Hepatocyte (in vitro differentiated cells): Measurements from ENCODE around the gene DCLK2. TPM values are rescaled to one million over a fixed set of nuclear protein-coding genes. Genes with fewer than 3 reads are reported as not detected.

Source experiments
- DNase-seq: peaks from one replicate; pipeline ENCODE4 v3.0.0-alpha.2; 2016; ENCODE audit warnings: low spot score
- H2AFZ ChIP-seq: fragments of 200-600 bp; sonication (generic); 2 replicates; pipeline ENCODE4 v1.6.0; 2016; ENCODE audit warnings: antibody characterized with exemption, mild to moderate bottlenecking
- H3K27ac ChIP-seq: fragments of 200-600 bp; sonication (generic); 2 replicates; pipeline ENCODE4 v1.5.1; 2016; ENCODE audit warnings: mild to moderate bottlenecking
- H3K27me3 ChIP-seq: fragments of 200-600 bp; sonication (generic); 2 replicates; pipeline ENCODE4 v1.6.1; 2016
- H3K36me3 ChIP-seq: fragments of 200-600 bp; sonication (generic); replicated peaks from 2 replicates; pipeline ENCODE4 v1.5.1; 2016; ENCODE audit warnings: low read depth; ENCODE audit not compliant: insufficient read depth
- H3K4me1 ChIP-seq: fragments of 200-600 bp; sonication (generic); 2 replicates; pipeline ENCODE4 v1.5.1; 2016; ENCODE audit warnings: mild to moderate bottlenecking, moderate library complexity; ENCODE audit not compliant: insufficient read depth
- H3K4me2 ChIP-seq: fragments of 200-600 bp; sonication (generic); 2 replicates; pipeline ENCODE4 v1.6.0; 2016
- H3K4me3 ChIP-seq: fragments of 200-600 bp; sonication (generic); 2 replicates; pipeline ENCODE4 v1.5.1; 2016; ENCODE audit warnings: mild to moderate bottlenecking
- H3K79me2 ChIP-seq: fragments of 200-600 bp; sonication (generic); 2 replicates; pipeline ENCODE4 v1.6.0; 2017; ENCODE audit warnings: mild to moderate bottlenecking
- H3K9me2 ChIP-seq: fragments of 200-600 bp; sonication (generic); replicated peaks from 2 replicates; pipeline ENCODE4 v1.6.0; 2017; ENCODE audit warnings: mild to moderate bottlenecking; ENCODE audit not compliant: insufficient read depth
- H3K9me3 ChIP-seq: fragments of 200-600 bp; sonication (generic); 2 replicates; pipeline ENCODE4 v1.5.1; 2016; ENCODE audit warnings: low read depth, mild to moderate bottlenecking
- H4K20me1 ChIP-seq: fragments of 200-600 bp; sonication (generic); 2 replicates; pipeline ENCODE4 v1.6.0; 2016; ENCODE audit warnings: mild to moderate bottlenecking; ENCODE audit not compliant: insufficient read depth, poor library complexity, severe bottlenecking
- EZH2 ChIP-seq: fragments of 200-600 bp; sonication (generic); IDR thresholded peaks from 2 replicates; pipeline ENCODE4 v1.6.1; 2016; ENCODE audit warnings: antibody characterized with exemption, mild to moderate bottlenecking, borderline replicate concordance
- EZH2phosphoT487 ChIP-seq: fragments of 200-600 bp; sonication (generic); IDR thresholded peaks from one replicate; pipeline ENCODE4 v1.6.1; 2018; ENCODE audit warnings: antibody characterized with exemption, mild to moderate bottlenecking, low read depth, moderate library complexity; ENCODE audit not compliant: unreplicated experiment, severe bottlenecking
- WGBS: methylation state at CpG from one replicate; pipeline ENCODE4 v1.1.6; 2016; ENCODE audit warnings: low lambda C conversion rate; ENCODE audit errors: missing lambda C conversion rate; 5-methylcytosine and 5-hydroxymethylcytosine counted together
- polyA plus RNA-seq: library from polyadenylated mRNA; unstranded; fragments of >200 nt; fragmentation: Nextera tagmentation; extraction: Ambion mirVana; gene quantifications from 2 replicates; pipeline ENCODE4 v1.2.1, GENCODE V29; 2016
- total RNA-seq: library from RNA; depleted of rRNA; stranded (reverse); fragments of >200 nt; gene quantifications from 2 replicates; pipeline ENCODE4 v1.2.3, GENCODE V29; 2014
- TF ChIP-seq, protein P1 (sequence below): fragments of 200-600 bp; sonication (generic); IDR thresholded peaks from 2 replicates; pipeline ENCODE4 v1.5.1; 2016; ENCODE audit warnings: antibody characterized with exemption, mild to moderate bottlenecking; ENCODE audit not compliant: poor library complexity

DCLK2 gene
- total and polyA plus RNA-seq, 2 experiments from 2014 or later, result 1.5 to 2.8 TPM

- 95% methylated on average over 4 of the region's 4 CpGs for WGBS
- no peaks in the 10 kb centered on the region for H3K9me3 ChIP-seq
- H2AFZ ChIP-seq, result no peak overlapping the region
- H3K79me2 ChIP-seq, result no peaks in the 10 kb centered on the region
- H3K4me3 ChIP-seq, result no peak overlapping the region
- no peaks in the 10 kb centered on the region for H4K20me1 ChIP-seq
- H3K27me3 ChIP-seq, result no peaks in the 10 kb centered on the region
- H3K4me1 ChIP-seq, result no peaks in the 10 kb centered on the region
- no peaks in the 10 kb centered on the region for H3K36me3 ChIP-seq
- no peaks in the 10 kb centered on the region for H3K9me2 ChIP-seq
- H3K27ac ChIP-seq, result no peak overlapping the region
- no peak for TF ChIP-seq EZH2
- TF ChIP-seq EZH2phosphoT487, result no peak
- TF ChIP-seq, protein P1, sequence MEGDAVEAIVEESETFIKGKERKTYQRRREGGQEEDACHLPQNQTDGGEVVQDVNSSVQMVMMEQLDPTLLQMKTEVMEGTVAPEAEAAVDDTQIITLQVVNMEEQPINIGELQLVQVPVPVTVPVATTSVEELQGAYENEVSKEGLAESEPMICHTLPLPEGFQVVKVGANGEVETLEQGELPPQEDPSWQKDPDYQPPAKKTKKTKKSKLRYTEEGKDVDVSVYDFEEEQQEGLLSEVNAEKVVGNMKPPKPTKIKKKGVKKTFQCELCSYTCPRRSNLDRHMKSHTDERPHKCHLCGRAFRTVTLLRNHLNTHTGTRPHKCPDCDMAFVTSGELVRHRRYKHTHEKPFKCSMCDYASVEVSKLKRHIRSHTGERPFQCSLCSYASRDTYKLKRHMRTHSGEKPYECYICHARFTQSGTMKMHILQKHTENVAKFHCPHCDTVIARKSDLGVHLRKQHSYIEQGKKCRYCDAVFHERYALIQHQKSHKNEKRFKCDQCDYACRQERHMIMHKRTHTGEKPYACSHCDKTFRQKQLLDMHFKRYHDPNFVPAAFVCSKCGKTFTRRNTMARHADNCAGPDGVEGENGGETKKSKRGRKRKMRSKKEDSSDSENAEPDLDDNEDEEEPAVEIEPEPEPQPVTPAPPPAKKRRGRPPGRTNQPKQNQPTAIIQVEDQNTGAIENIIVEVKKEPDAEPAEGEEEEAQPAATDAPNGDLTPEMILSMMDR, result no peak
- DNase-seq, result no peak
- H3K4me2 ChIP-seq, result no peak overlapping the region
Measured at GRCh38 chr4:150127757-150128156, 49.5 kb downstream of the DCLK2 start.

GRCh38 chr4:150130933-150131332 is 52.7 kb downstream of the DCLK2 start:
- TF ChIP-seq, protein P1, result no peak
- TF ChIP-seq EZH2, result no peak
- no peak for TF ChIP-seq EZH2phosphoT487
- Histone ChIP-seq H3K4me2 (no peak overlapping the region), H3K4me3 (no peak overlapping the region), H4K20me1 (no peaks in the 10 kb centered on the region), H3K9me2 (no peaks in the 10 kb centered on the region), H3K79me2 (no peaks in the 10 kb centered on the region), H3K9me3 (no peaks in the 10 kb centered on the region), H3K27ac (no peak overlapping the region), H3K4me1 (no peaks in the 10 kb centered on the region), H3K36me3 (no peaks in the 10 kb centered on the region), H2AFZ (no peak overlapping the region), H3K27me3 (no peaks in the 10 kb centered on the region)
- no peak for DNase-seq
- 66% methylated on average over 2 of the region's 2 CpGs for WGBS

GRCh38 chr4:150131581-150132228 is 53.5 kb downstream of the DCLK2 start:
- H2AFZ ChIP-seq, result no peak overlapping the region
- no peaks in the 10 kb centered on the region for H3K9me3 ChIP-seq
- H4K20me1 ChIP-seq, result no peaks in the 10 kb centered on the region
- 92% methylated on average over 1 of the region's 1 CpG for whole genome bisulfite sequencing
- H3K36me3 ChIP-seq, result no peaks in the 10 kb centered on the region
- TF ChIP-seq, protein P1, result no peak
- TF ChIP-seq EZH2phosphoT487 (no peak), EZH2 (no peak)
- H3K4me2 ChIP-seq, result no peak overlapping the region
- DNase-seq, result no peak
- H3K79me2 ChIP-seq, result no peaks in the 10 kb centered on the region
- no peaks in the 10 kb centered on the region for H3K9me2 ChIP-seq
- H3K4me1 ChIP-seq, result no peaks in the 10 kb centered on the region
- H3K27me3 ChIP-seq, result no peaks in the 10 kb centered on the region
- no peak overlapping the region for H3K4me3 ChIP-seq
- H3K27ac ChIP-seq, result no peak overlapping the region

GRCh38 chr4:150133605-150134004 is 55.4 kb downstream of the DCLK2 start:
- no peaks in the 10 kb centered on the region for H4K20me1 ChIP-seq
- H3K79me2 ChIP-seq, result no peaks in the 10 kb centered on the region
- H3K36me3 ChIP-seq, result no peaks in the 10 kb centered on the region
- H3K27me3 ChIP-seq, result no peaks in the 10 kb centered on the region
- no peak for DNase-seq
- H3K9me2 ChIP-seq, result no peaks in the 10 kb centered on the region
- TF ChIP-seq, protein P1, result no peak
- TF ChIP-seq EZH2, result no peak
- TF ChIP-seq EZH2phosphoT487, result no peak
- no peak overlapping the region for H3K27ac ChIP-seq
- H3K4me1 ChIP-seq, result no peaks in the 10 kb centered on the region
- H2AFZ ChIP-seq, result no peak overlapping the region
- no peaks in the 10 kb centered on the region for H3K9me3 ChIP-seq
- H3K4me3 ChIP-seq, result no peak overlapping the region
- no peak overlapping the region for H3K4me2 ChIP-seq
